Tibial nerve (tissue), 4 donors: ENCODE data around the gene ECEL1. TPM values are rescaled to one million over a fixed set of nuclear protein-coding genes. Genes with fewer than 3 reads are reported as not detected.

ENCODE experiments used
- DNase-seq, 2 donors: peaks; one replicate each; pipeline ENCODE4 v3.0.0-alpha.2; 2019; ENCODE audit warnings: low spot score in 2 of 2
- H3K27ac ChIP-seq, 4 donors: fragments of 200-600 bp; sonication (generic) in 3 of 4; one replicate each; pipeline ENCODE4 v1.5.1; 2017 to 2019; ENCODE audit warnings: mild to moderate bottlenecking in 1 of 4
- H3K27me3 ChIP-seq, 2 donors: fragments of 200-600 bp; sonication (generic) in 1 of 2; one replicate each; pipeline versions ENCODE4 v1.5.1 to v1.6.0; 2017 to 2019
- H3K36me3 ChIP-seq, 3 donors: fragments of 200-600 bp; sonication (generic); one replicate each; pipeline ENCODE4 v1.5.1; 2018 to 2019
- H3K4me1 ChIP-seq, 4 donors: fragments of 200-600 bp; sonication (generic) in 3 of 4; one replicate each; pipeline ENCODE4 v1.5.1; 2017 to 2019
- H3K4me3 ChIP-seq, 4 donors: fragments of 200-600 bp; sonication (generic) in 3 of 4; one replicate each; pipeline ENCODE4 v1.5.1; 2017 to 2019; ENCODE audit warnings: mild to moderate bottlenecking in 1 of 4, moderate library complexity in 1 of 4
- H3K9me3 ChIP-seq, 4 donors: fragments of 200-600 bp; sonication (generic) in 3 of 4; one replicate each; pipeline ENCODE4 v1.5.1; 2017 to 2019
- CTCF ChIP-seq, 5 experiments: fragments of 200-600 bp in 3 of 5; fragments of 450-650 bp in 2 of 5; sonication (generic) in 3 of 5; IDR thresholded peaks; one replicate each; pipeline ENCODE4 v1.5.1; 2016 to 2019; ENCODE audit warnings: antibody characterized with exemption in 5 of 5, mild to moderate bottlenecking in 3 of 5, moderate library complexity in 2 of 5
- EP300 ChIP-seq, 2 donors: sonication (generic); formaldehyde crosslinking; IDR thresholded peaks; one replicate each; pipeline ENCODE4 v1.6.1; 2017; ENCODE audit warnings: antibody characterized with exemption in 2 of 2, mild to moderate bottlenecking in 1 of 2
- POLR2A ChIP-seq, 2 donors: fragments of 450-650 bp; IDR thresholded peaks; one replicate each; pipeline ENCODE4 v1.6.1; 2017; ENCODE audit warnings: antibody characterized with exemption in 2 of 2, mild to moderate bottlenecking in 2 of 2, moderate library complexity in 2 of 2
- WGBS, 2 donors: methylation state at CpG; one replicate each; pipeline ENCODE4 v1.1.5; 2018; 5-methylcytosine and 5-hydroxymethylcytosine counted together
- total RNA-seq, 4 donors: library from RNA; depleted of rRNA; stranded (reverse); fragments of >200 nt; gene quantifications; one replicate each; pipeline ENCODE4 v1.1.0, GENCODE V29; 2016

The ECEL1 gene
- total RNA-seq, 4 donors from 2014 or later, result 1.0 to 7.3 (median 1.8) TPM; not detected in 1

- Histone ChIP-seq H3K9me3 (no peaks in the 10 kb centered on the region), H3K36me3 (no peaks in the 10 kb centered on the region), H3K27me3 (peaks cover 0 to 54% of the 10 kb centered on the region in 2 donors), H3K4me3 (no peak within 1 kb of the TSS), H3K4me1 (peaks cover 0 to 31% (median 10%) of the 10 kb centered on the region in 4 donors), H3K27ac (no peak within 1 kb of the TSS)
- WGBS, 2 donors, result 39 to 48% methylated on average over 17 to 18 of the region's 19 CpGs
- TF ChIP-seq POLR2A (IDR thresholded peaks at IDR 0.05), result no peak
- no peak for TF ChIP-seq EP300 (IDR thresholded peaks at IDR 0.05)
- DNase-seq, result no peak
Observed at GRCh38 chr2:232519581-232520438, 32.2 kb upstream of the ECEL1 start, which contains the start of gene PRSS56. Gene PRSS56, plus strand, starts transcription at chr2:232520388. Its CDS starts 211 bp downstream, at chr2:232520599.

- H3K27me3 ChIP-seq, result peaks cover 0 to 44% of the 10 kb centered on the region in 2 donors
- no peaks in the 10 kb centered on the region for H3K9me3 ChIP-seq
- H3K27ac ChIP-seq, result no peak overlapping the region
- 73 to 81% methylated on average over 5 to 6 of the region's 6 CpGs for WGBS, 2 donors
- TF ChIP-seq POLR2A (IDR thresholded peaks at IDR 0.05), result no peak
- no peak for TF ChIP-seq CTCF (IDR thresholded peaks at IDR 0.05)
- DNase-seq, result no peak
- no peaks in the 10 kb centered on the region for H3K36me3 ChIP-seq
- peaks cover 0 to 23% (median 8%) of the 10 kb centered on the region in 4 donors for H3K4me1 ChIP-seq
- H3K4me3 ChIP-seq, result no peak overlapping the region
Observed at GRCh38 chr2:232518844-232519243, 31.2 kb upstream of the ECEL1 start.

- no peak for DNase-seq
- no peaks in the 10 kb centered on the region for H3K36me3 ChIP-seq
- TF ChIP-seq POLR2A (IDR thresholded peaks at IDR 0.05), result no peak
- no peak for TF ChIP-seq CTCF (IDR thresholded peaks at IDR 0.05)
- TF ChIP-seq EP300 (IDR thresholded peaks at IDR 0.05), result no peak
- H3K9me3 ChIP-seq, result no peaks in the 10 kb centered on the region
- no peak overlapping the region for H3K27ac ChIP-seq
- no peak overlapping the region for H3K4me3 ChIP-seq
- H3K4me1 ChIP-seq, result peaks cover 0 to under 1% (median under 1%) of the 10 kb centered on the region in 4 donors
- H3K27me3 ChIP-seq, result peaks cover 0 to 22% of the 10 kb centered on the region in 2 donors
- 90% methylated on average over 3 of the region's 3 CpGs for WGBS, 2 donors
Observed at GRCh38 chr2:232516551-232516950, 28.9 kb upstream of the ECEL1 start.

GRCh38 chr2:232515639-232516038 is 28.0 kb upstream of the ECEL1 start:
- TF ChIP-seq POLR2A (IDR thresholded peaks at IDR 0.05), result no peak
- no peak for TF ChIP-seq CTCF (IDR thresholded peaks at IDR 0.05)
- TF ChIP-seq EP300 (IDR thresholded peaks at IDR 0.05), result no peak
- 90 to 91% methylated on average over 7 of the region's 7 CpGs for WGBS, 2 donors
- no peak overlapping the region for H3K4me3 ChIP-seq
- DNase-seq, result no peak
- no peak overlapping the region for H3K27ac ChIP-seq
- H3K4me1 ChIP-seq, result no peaks in the 10 kb centered on the region
- H3K9me3 ChIP-seq, result no peaks in the 10 kb centered on the region
- peaks cover 0 to 18% of the 10 kb centered on the region in 2 donors for H3K27me3 ChIP-seq
- H3K36me3 ChIP-seq, result no peaks in the 10 kb centered on the region

GRCh38 chr2:232513353-232513752 is 25.7 kb upstream of the ECEL1 start:
- 83 to 84% methylated on average over 5 of the region's 5 CpGs for WGBS, 2 donors
- Histone ChIP-seq H3K27ac (no peak overlapping the region), H3K9me3 (no peaks in the 10 kb centered on the region), H3K36me3 (no peaks in the 10 kb centered on the region), H3K4me1 (no peaks in the 10 kb centered on the region), H3K4me3 (no peak overlapping the region), H3K27me3 (peaks cover 0 to 5% of the 10 kb centered on the region in 2 donors)
- no peak for TF ChIP-seq EP300 (IDR thresholded peaks at IDR 0.05)
- TF ChIP-seq POLR2A (IDR thresholded peaks at IDR 0.05), result no peak
- TF ChIP-seq CTCF (IDR thresholded peaks at IDR 0.05), result no peak
- DNase-seq, result no peak
